ENCODE measurements around the gene CDKAL1.

GRCh38 chr6:20709451-20709850 lies 175.2 kb downstream of the CDKAL1 start:
- TF ChIP-seq, protein P1, sequence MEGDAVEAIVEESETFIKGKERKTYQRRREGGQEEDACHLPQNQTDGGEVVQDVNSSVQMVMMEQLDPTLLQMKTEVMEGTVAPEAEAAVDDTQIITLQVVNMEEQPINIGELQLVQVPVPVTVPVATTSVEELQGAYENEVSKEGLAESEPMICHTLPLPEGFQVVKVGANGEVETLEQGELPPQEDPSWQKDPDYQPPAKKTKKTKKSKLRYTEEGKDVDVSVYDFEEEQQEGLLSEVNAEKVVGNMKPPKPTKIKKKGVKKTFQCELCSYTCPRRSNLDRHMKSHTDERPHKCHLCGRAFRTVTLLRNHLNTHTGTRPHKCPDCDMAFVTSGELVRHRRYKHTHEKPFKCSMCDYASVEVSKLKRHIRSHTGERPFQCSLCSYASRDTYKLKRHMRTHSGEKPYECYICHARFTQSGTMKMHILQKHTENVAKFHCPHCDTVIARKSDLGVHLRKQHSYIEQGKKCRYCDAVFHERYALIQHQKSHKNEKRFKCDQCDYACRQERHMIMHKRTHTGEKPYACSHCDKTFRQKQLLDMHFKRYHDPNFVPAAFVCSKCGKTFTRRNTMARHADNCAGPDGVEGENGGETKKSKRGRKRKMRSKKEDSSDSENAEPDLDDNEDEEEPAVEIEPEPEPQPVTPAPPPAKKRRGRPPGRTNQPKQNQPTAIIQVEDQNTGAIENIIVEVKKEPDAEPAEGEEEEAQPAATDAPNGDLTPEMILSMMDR (IDR thresholded peaks at IDR 0.05): no peak
- TF ChIP-seq POLR2A (IDR thresholded peaks at IDR 0.05) (no peak), POLR2AphosphoS5 (IDR thresholded peaks at IDR 0.05) (no peak)
